Activated CD8-positive, alpha-beta T cell treated with anti-CD3 and anti-CD28 coated beads, Interleukin-2, amount 10 ng/mL, durations not matched to agents 7 days and 5 days (primary cell): ENCODE measurements around the gene SGK1. TPM values are rescaled to one million over a fixed set of nuclear protein-coding genes. Genes with fewer than 3 reads are reported as not detected.
"Not testable (repeated sequence)": the region's sequence is repeated elsewhere in the genome, so short reads cannot be mapped to it uniquely, and the experiment has no call there.

Experiments used
- ATAC-seq: fragments of 150-1000 bp; cut with Tn5 transposase; one replicate; pipeline ENCODE4 v1.10.0; 2021; ENCODE audit warnings: moderate library complexity
- CTCF ChIA-PET: fragments of 350-600 bp; sonication (Branson Sonifier 250); formaldehyde crosslinking; loops from one replicate; lab custom pipeline; 2021; ENCODE audit warnings: antibody characterized with exemption; lab: Charles Lee
- POLR2A ChIA-PET: fragments of 350-600 bp; sonication (Branson Sonifier 250); formaldehyde crosslinking; loops from one replicate; lab custom pipeline; 2021; ENCODE audit warnings: antibody characterized with exemption; lab: Charles Lee
- DNase-seq: peaks from one replicate; pipeline ENCODE4 v3.0.0-alpha.2; 2020
- H3K27ac Mint-ChIP-seq: one replicate; pipeline ENCODE4 v1.8.0; 2021; ENCODE audit warnings: mild to moderate bottlenecking, mixed read lengths
- H3K27me3 Mint-ChIP-seq: one replicate; pipeline ENCODE4 v1.8.0; 2021; ENCODE audit warnings: low read depth, mixed read lengths
- H3K36me3 Mint-ChIP-seq: one replicate; pipeline ENCODE4 v1.8.0; 2021; ENCODE audit warnings: low read depth, mixed read lengths
- H3K4me1 Mint-ChIP-seq: one replicate; pipeline ENCODE4 v1.8.0; 2021; ENCODE audit warnings: low read depth, mixed read lengths
- H3K4me3 Mint-ChIP-seq: one replicate; pipeline ENCODE4 v1.8.0; 2021; ENCODE audit warnings: mild to moderate bottlenecking, mixed read lengths
- H3K9me3 Mint-ChIP-seq: one replicate; pipeline ENCODE4 v1.8.0; 2022; ENCODE audit warnings: mixed read lengths; ENCODE audit not compliant: insufficient read depth
- total RNA-seq, 2 experiments: library from RNA; stranded (reverse); gene quantifications; one replicate each; pipeline ENCODE4 v1.2.3, GENCODE V29; 2021

The SGK1 gene
- total RNA-seq, 2 experiments from 2014 or later: 21.2 to 23.2 TPM

DNA sequence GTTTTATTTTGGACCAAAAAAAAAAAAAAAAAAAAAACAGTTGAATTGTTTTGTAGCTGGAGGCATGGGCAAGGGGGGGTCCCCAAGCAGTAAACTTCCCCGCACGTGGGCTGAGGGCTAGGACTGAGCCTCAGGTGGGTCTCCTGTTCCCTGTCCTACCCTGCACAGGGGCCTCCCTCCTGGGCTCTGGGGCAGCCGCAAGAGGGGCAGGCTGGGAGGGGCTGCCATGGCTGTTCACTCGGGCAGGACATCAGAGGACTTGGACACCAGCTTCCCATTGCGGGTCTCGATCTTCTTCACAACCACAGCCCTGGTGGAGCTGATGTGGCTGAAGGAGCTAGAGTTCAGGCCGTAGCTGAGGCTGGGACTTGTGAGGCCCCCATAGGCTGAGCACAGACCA is 21.1 kb downstream of the SGK1 start:
- Mint-ChIP-seq H3K36me3 (no peaks in the 10 kb centered on the region), H3K4me1 (peaks cover 8% of the 10 kb centered on the region), H3K9me3 (no peaks in the 10 kb centered on the region), H3K27ac (no peak overlapping the region), H3K27me3 (no peaks in the 10 kb centered on the region), H3K4me3 (no peak overlapping the region)
- no peak for ATAC-seq
- no peak for DNase-seq
- ChIA-PET CTCF (interaction anchor here (1.1 to 1.3 kb wide), 2 partner anchors 119 to 644 kb away, joined by 3 read pairs; no protein-coding TSS in a partner anchor), POLR2A (interaction anchor here (1.1 kb wide), 1 partner anchor 19 kb away, joined by 3 read pairs; no protein-coding TSS in a partner anchor)

DNA sequence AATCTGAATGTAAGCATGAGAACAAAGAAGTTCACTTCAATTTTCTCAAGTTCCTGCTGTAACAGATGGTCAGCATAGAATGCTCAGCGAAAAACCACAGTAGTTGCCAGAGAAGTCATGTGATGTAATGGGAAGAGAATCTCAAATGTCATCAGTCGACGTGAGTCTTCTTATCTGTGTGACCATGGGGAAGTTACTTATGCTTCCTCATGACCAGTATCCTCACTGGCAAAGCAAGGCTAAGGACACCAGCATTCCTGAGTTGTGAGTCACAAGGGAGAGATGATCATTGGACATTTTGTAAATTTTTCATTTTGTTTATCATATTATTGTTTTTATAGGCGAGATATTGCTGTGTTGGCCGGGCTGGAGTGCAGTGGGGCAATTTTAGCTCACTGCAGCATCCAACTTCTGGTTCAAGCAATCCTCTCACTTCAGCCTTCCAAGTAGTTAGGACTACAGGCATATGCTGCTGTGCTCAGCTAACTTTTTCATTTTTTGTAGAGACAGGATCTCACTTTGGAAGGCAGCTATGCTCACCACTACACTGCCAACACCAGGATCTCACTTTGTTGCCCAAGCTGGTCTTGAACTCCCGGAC is 21.9 kb downstream of the SGK1 start:
- H3K27me3 Mint-ChIP-seq: no peaks in the 10 kb centered on the region
- no peaks in the 10 kb centered on the region for H3K9me3 Mint-ChIP-seq
- peaks cover 7% of the 10 kb centered on the region for H3K4me1 Mint-ChIP-seq
- POLR2A ChIA-PET: no interaction called here
- ATAC-seq: no peak
- CTCF ChIA-PET: interaction anchor here (1.1 to 1.3 kb wide), 2 partner anchors 118 to 644 kb away, joined by 3 read pairs; no protein-coding TSS in a partner anchor
- DNase-seq: no peak
- no peaks in the 10 kb centered on the region for H3K36me3 Mint-ChIP-seq
- H3K4me3 Mint-ChIP-seq: no peak overlapping the region
- no peak overlapping the region for H3K27ac Mint-ChIP-seq

DNA sequence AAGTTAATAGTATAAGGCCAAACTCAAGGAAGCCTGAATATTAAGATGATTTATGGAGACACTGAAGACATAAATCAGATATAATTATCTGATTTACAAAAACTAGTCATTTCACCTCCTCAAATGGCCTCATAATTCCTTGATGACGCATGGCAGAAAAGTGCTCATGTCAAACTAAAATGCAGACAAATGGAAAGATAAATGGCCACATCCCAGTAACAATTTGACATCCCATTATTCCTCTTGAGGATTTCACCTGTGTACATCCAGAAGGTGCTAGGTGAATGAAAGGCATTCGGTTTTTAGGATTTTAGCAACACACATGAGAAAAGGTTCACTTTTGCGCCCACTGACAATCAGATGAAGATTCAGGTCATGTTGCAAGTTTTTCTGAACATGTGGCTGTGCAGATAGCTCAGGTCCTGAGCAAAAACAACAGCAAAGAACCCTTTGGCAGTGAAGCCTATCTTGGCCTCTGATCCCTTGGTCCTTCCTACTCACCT is 24.2 kb downstream of the SGK1 start:
- ChIA-PET CTCF (interaction anchor here (0.8 kb wide), 1 partner anchor 72 kb away, joined by 3 read pairs; no protein-coding TSS in a partner anchor), POLR2A (no interaction called here)
- peaks cover 11% of the 10 kb centered on the region for H3K4me1 Mint-ChIP-seq
- H3K4me3 Mint-ChIP-seq: no peak overlapping the region
- DNase-seq (no peak), ATAC-seq (no peak)
- H3K27me3 Mint-ChIP-seq: no peaks in the 10 kb centered on the region
- H3K27ac Mint-ChIP-seq: no peak overlapping the region
- H3K9me3 Mint-ChIP-seq: no peaks in the 10 kb centered on the region
- H3K36me3 Mint-ChIP-seq: no peaks in the 10 kb centered on the region

DNA sequence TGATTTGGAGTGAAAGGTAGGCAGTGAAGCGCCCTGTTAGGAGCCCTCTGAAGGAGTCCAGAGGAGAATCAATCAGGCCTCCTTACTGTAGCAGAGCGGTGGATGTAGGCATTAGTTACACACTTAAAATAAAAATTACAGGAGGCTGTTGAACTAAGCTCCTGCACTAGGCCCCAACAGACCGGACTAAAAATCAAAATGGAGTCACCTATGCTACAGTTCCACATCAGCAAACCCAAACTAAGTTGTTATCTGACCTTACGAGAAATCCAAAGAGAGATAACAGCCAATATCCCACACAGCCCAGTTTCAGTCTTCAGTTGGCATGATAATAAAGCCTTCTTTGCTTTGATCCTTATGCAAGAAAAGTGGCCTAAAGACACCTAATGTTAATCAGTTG is 26.8 kb downstream of the SGK1 start:
- DNase-seq (no peak), ATAC-seq (no peak)
- POLR2A ChIA-PET: no interaction called here
- Mint-ChIP-seq H3K4me3 (no peak overlapping the region), H3K36me3 (no peaks in the 10 kb centered on the region), H3K27me3 (no peaks in the 10 kb centered on the region), H3K4me1 (peaks cover 23% of the 10 kb centered on the region), H3K27ac (no peak overlapping the region), H3K9me3 (no peaks in the 10 kb centered on the region)
- CTCF ChIA-PET: interaction anchor here (1.3 kb wide), 1 partner anchor 113 kb away, joined by 4 read pairs; no protein-coding TSS in a partner anchor

DNA sequence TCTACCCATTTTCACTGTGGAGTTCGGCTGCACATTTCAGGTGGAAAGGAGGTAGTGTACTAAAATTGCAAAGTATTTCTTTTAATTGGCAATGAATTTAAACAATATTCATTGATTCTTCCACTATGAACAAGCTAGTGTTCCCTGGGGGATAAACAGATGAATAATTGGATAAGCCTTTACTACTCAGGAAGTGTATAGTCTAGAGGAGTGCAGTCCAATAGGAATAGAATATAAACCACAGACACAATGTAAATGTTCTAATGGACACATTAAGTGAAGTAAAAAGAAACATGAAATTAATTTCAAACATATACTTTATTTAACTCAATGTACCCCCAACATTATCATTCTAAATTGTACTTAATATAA is 28.7 kb downstream of the SGK1 start:
- POLR2A ChIA-PET: no interaction called here
- Mint-ChIP-seq H3K36me3 (peaks cover 3% of the 10 kb centered on the region), H3K27me3 (no peaks in the 10 kb centered on the region), H3K27ac (peak overlapping the region; percentile 2), H3K4me1 (peaks cover 32% of the 10 kb centered on the region), H3K9me3 (no peaks in the 10 kb centered on the region), H3K4me3 (no peak overlapping the region)
- ATAC-seq (no peak), DNase-seq (no peak)
- CTCF ChIA-PET: interaction anchor here (1.6 to 2.4 kb wide), 2 partner anchors 17 to 352 kb away, joined by 7 read pairs; no protein-coding TSS in a partner anchor

DNA sequence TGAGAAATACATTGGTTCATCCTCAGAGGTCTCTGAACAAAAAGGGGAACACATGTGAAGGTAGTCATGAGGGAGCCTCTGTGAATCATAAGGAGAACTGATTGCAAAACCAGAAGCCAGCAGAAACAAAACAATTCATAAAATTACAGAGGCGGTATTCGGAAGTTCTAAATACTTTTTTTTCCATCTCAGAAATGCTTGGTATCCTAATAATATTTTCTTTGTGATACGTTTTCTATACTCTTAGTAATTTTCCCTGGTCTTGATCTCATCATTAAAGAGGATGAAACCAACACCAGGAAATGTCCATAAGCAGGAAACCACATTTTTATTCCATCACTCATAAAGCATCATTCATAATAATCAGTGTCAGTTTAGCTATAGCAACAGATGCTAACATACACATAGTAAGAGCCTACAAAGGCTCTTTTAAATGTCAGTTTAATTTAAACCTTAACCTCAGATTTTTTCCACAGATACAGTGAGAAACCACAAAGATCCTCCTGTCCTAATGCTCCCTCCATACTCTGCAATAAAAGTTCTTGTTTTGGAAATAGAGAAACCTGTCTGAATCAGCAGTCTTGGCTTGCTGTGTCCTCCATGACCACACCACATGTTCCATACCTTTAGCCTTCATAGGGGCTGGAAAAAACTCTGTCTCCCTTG is 29.2 kb downstream of the SGK1 start:
- POLR2A ChIA-PET: no interaction called here
- Mint-ChIP-seq H3K27ac (peak overlapping the region; percentile 74), H3K4me3 (no peak overlapping the region), H3K27me3 (no peaks in the 10 kb centered on the region), H3K4me1 (peaks cover 32% of the 10 kb centered on the region), H3K36me3 (peaks cover 3% of the 10 kb centered on the region), H3K9me3 (no peaks in the 10 kb centered on the region)
- ATAC-seq (peak; percentile 87), DNase-seq (no peak)
- CTCF ChIA-PET: interaction anchor here (1.6 to 2.4 kb wide), 2 partner anchors 16 to 352 kb away, joined by 7 read pairs; no protein-coding TSS in a partner anchor

DNA sequence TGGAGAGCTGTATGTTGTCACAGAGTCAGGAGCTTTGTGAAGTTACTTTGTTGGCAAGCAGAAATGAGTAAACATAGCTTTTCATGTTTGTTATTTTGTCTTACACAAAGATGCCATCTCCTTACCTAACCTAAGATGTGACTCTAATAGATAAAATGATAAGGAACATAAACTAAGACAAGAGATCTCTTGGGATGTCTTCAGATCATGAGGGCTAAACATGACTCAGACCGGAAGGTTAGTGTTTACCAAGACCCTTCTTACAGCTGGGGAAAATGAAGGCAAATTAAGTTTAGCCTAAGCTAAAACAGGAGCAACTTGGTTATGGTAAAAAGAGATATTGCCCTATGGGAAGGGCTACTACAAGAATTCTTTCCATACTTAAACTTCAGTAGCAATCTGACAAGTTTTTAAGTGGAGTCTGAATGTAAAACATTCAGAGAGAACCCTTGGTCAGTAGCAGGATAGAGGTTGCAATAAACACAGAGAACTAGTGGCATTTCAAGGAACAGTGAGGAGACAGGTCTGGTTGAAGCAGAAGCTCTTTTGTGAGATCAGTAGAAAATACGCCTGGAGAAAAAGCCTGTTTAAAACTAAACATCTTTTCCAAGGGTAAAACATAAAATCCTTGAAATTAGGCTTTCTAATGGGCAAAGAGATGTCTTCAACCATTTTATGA is 29.9 kb downstream of the SGK1 start:
- Mint-ChIP-seq H3K27ac (peak overlapping the region; percentile 74), H3K4me1 (peaks cover 32% of the 10 kb centered on the region), H3K4me3 (peak overlapping the region; percentile 19), H3K27me3 (no peaks in the 10 kb centered on the region), H3K36me3 (peaks cover 3% of the 10 kb centered on the region), H3K9me3 (no peaks in the 10 kb centered on the region)
- DNase-seq (no peak), ATAC-seq (peak; percentile 5)
- ChIA-PET POLR2A (interaction anchor here (0.8 kb wide), 1 partner anchor 42 kb away, joined by 3 read pairs; no protein-coding TSS in a partner anchor), CTCF (interaction anchor here (0.9 to 2.4 kb wide), 4 partner anchors 16 to 353 kb away, joined by 3 to 7 read pairs (median 5); no protein-coding TSS in a partner anchor)

DNA sequence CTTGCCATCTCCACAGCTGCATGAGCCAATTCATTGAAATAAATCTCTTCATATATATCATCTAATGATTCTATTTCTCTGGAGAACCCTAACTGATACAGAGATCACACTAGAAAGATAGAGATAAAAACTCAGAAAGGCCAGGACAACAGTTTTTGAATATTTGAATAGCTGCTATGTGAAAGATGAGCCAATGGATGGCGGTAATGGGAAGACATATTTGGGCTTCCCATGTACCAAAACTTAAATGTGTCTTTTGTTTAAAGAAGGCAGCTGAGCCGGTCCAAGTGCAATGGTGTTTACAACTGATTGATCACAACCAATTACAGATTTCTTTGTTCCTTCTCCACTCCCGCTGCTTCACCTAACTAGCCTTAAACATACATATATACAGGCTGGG is 35.1 kb downstream of the SGK1 start:
- peaks cover 20% of the 10 kb centered on the region for H3K4me1 Mint-ChIP-seq
- DNase-seq (no peak), ATAC-seq (no peak)
- H3K9me3 Mint-ChIP-seq: no peaks in the 10 kb centered on the region
- ChIA-PET POLR2A (no interaction called here), CTCF (interaction anchor here (1.4 to 1.6 kb wide), 2 partner anchors 10 to 35 kb away, joined by 4 to 5 read pairs; no protein-coding TSS in a partner anchor)
- no peaks in the 10 kb centered on the region for H3K27me3 Mint-ChIP-seq
- no peak overlapping the region for H3K4me3 Mint-ChIP-seq
- H3K36me3 Mint-ChIP-seq: peaks cover 3% of the 10 kb centered on the region
- no peak overlapping the region for H3K27ac Mint-ChIP-seq

DNA sequence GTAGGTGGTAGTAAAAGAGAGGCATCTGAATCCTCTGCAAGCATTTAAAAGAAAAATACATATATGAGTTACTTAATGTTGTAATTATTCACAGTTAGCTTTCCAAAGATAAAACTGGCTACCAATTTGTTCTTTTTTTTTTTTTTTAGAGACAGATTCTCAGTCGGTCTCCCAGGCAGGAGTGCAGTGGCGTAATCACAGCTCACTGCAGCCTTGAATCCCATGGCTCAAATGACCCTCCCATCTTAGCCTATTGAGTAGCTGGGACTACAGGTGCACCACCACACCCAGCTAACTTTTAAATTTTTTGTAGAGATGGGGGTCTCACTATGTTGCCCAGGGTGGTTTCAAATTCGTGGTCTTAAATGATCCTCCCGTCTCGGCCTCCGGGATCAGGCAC is 36.5 kb downstream of the SGK1 start:
- DNase-seq (no peak), ATAC-seq (no peak)
- H3K27me3 Mint-ChIP-seq: no peaks in the 10 kb centered on the region
- ChIA-PET POLR2A (interaction anchor here (0.7 kb wide), 1 partner anchor 9 kb away, joined by 3 read pairs; no protein-coding TSS in a partner anchor), CTCF (interaction anchor here (1.0 kb wide), 1 partner anchor 359 kb away, joined by 3 read pairs; no protein-coding TSS in a partner anchor)
- peaks cover 3% of the 10 kb centered on the region for H3K36me3 Mint-ChIP-seq
- no peaks in the 10 kb centered on the region for H3K9me3 Mint-ChIP-seq
- H3K27ac Mint-ChIP-seq: no peak overlapping the region
- peaks cover 30% of the 10 kb centered on the region for H3K4me1 Mint-ChIP-seq
- H3K4me3 Mint-ChIP-seq: no peak overlapping the region

DNA sequence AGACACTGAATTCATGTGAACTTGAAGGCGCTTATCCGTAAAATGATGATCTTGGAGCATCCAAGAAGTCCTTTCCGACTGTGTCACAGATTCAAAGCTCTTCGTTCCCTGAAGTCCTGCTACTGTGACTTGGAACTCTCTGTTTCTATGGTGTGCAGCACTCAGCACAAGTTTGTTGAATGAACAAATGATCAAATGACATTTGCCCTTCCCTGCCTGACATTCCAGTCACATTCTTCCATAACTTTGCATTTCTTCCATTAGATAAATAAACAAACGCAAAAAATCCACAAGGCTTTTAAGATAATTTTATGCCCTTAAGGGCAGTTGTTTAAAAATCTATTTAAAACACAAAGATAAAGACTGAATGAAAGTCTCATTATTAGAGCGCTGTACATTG is 39.9 kb downstream of the SGK1 start:
- peaks cover 29% of the 10 kb centered on the region for H3K4me1 Mint-ChIP-seq
- H3K36me3 Mint-ChIP-seq: peaks cover under 1% of the 10 kb centered on the region
- ChIA-PET CTCF (interaction anchor here (0.7 to 1.7 kb wide), 2 partner anchors 100 to 356 kb away, joined by 3 to 6 read pairs; no protein-coding TSS in a partner anchor), POLR2A (no interaction called here)
- no peak overlapping the region for H3K4me3 Mint-ChIP-seq
- ATAC-seq: no peak
- no peaks in the 10 kb centered on the region for H3K27me3 Mint-ChIP-seq
- H3K9me3 Mint-ChIP-seq: no peaks in the 10 kb centered on the region
- no peak overlapping the region for H3K27ac Mint-ChIP-seq
- DNase-seq: no peak

DNA sequence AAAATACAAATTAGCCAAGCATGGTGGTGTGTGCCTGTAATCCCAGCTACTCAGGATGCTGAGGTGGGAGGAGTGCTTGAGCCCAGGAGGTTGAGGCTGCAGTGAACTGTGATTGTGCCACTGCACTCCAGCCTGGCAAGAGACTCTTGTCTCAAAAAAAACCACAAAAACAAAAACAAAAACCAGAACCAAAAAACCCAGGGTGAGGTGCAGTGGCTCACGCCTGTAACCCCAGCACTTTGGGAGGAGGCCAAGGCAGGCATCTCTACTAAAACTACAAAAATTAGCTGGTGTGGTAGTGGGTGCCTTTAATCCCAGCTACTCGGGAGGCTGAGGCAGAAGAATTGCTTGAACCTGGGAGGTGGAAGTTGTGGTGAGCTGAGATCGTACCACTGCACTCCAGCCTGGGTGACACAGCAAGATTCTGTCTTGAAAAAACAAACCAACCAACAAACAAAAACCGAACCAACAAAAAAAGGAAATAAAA is 41.0 kb downstream of the SGK1 start:
- H3K4me3 Mint-ChIP-seq: peak overlapping the region; percentile 42
- H3K27ac Mint-ChIP-seq: peak overlapping the region; percentile 80
- H3K9me3 Mint-ChIP-seq, H3K27me3 Mint-ChIP-seq, H3K36me3 Mint-ChIP-seq, POLR2A ChIA-PET: not testable (repeated sequence)
- DNase-seq (peak; percentile 32), ATAC-seq (peak; percentile 74)
- CTCF ChIA-PET: interaction anchor here (1.0 to 1.7 kb wide), 2 partner anchors 99 to 664 kb away, joined by 3 to 6 read pairs; no protein-coding TSS in a partner anchor
- H3K4me1 Mint-ChIP-seq: peaks cover 37% of the 10 kb centered on the region
